HG03575 (cell line): ENCODE results near the gene PPP1R13B.

Experiments used
- ATAC-seq: cut with Tn5 transposase; IDR thresholded peaks from one replicate; pipeline ENCODE4 v1.9.1; 2021; ENCODE audit not compliant: unreplicated experiment, insufficient number of reproducible peaks, low FRiP score; ENCODE audit errors: extremely low read depth

PPP1R13B gene

DNA sequence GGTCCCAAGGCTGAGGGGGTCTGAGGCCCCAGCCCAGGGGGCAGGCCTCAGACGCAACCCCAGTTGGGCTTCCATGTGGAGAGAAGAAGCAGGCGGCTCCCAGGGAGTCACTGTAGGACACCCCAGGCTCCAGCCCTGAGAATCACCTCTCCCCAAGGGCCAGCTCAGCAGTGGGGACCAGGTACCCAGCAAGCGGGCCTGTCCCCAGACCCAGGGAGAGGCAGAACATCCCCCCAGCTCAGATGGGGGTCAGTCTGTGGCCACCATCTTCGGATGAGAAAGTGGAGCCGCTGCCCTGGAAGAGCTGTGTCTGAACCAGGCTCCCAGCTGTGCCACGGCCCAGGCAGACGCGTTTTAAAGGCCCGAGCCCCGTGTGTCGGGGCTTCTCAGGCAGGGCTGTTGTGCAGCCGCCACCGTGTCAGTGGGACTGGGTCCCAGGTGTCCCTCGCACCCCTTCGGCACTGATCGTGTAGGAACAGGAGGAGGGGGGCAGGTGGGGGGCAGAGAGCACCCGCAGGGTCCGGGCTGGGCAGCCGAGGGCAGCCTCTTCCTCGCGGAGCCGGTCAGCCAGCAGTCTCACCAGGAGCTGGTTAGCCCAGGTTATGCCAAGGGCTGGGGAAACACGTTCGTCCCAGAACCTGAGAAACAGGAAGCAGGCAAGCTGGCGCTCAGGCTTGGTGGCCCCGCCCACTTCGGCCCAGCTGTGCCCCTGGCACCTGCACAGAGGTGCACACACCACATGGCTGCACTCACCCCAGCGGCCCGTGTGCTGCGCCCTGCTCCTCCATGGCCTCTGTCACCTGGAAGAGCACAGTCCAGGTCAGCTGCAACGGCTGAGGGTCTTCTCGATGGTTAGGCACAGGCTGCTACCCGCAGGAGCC lies 148.8 kb downstream of the PPP1R13B start:
- no peak for ATAC-seq

DNA sequence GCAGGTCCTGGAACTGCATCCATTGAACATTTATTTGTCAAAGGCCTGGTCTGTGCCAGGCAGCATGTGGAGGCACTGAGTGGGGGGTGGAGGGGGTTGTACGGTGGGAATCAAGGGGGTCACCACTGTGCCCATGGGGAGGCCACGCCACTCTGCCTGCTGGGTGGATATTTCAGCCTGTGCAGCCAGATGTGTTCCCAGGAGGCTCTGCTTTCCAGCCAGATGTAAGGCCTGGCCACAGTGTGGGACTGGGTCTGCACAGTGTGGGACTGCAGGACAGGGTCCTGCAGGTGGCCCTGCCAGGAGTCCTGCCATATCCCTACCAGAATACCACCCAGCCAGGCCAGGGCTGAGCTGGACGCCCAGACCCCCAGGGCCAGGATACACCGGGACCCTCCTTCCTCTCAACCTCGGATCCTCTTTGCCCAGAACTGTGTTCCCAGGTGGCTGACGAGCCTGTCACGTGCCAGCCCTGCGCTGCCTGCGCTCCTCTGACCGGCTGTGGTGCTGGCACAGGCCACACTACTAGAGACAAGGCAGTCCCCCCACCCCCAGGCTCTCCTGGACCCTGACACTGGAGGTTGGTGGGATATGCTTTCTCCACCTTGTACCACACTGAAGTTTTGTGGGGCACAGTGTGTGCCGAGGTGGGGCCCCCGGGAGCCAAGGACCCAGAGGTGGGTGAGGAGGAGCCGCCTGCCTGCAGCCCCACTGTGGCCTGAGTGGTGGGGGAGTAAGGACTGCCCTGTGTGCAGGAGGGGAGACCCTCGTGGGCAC lies 149.6 kb downstream of the PPP1R13B start:
- no peak for ATAC-seq

DNA sequence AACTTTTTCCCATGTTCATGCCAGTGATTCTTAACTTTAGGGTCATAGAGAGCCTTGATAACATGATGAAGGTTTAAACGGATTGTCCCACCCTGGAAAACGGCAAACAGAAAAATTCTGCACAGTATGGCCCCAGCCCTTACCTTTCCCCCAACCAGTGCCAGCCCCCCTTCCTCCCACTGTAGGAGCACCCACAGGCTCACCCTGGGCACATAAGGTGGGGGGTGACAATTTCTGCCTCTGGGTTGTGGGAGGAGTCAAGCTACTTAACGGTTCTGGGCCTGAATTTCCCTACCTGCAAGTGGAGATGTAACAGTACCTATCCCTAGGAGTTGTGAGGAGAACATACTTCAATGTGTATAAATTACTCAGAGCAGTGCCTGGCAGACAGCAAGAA lies 150.2 kb downstream of the PPP1R13B start:
- no peak for ATAC-seq

DNA sequence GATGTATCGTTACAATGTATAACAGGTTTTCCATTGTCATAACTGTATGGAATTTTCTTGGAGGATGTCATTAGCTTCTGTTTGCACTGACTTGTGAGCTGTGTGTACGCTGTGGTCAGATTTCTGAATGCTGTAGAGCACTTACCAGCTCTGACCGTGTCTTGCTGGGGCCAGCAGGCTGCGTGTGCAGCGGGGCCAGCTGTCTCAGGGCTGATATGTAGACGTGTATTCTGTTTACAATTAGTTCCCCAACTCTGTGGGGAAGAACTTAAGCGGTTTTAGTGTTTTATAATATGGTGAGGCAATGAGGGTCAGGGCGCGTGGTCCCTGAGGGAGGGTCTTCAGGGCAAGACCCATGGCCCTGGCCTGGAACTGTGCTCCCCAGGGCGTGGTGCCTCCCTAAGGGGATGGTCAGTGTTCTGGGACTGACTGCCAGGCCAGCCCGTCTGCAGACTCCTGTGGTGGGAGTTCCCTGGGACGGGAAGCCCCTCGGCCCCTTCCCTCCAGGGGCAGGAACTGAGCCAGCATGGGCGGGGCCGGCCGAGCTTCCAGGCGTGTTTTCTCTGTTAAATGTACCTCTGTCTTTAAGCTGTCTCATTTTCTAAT lies 150.8 kb downstream of the PPP1R13B start:
- no peak for ATAC-seq

DNA sequence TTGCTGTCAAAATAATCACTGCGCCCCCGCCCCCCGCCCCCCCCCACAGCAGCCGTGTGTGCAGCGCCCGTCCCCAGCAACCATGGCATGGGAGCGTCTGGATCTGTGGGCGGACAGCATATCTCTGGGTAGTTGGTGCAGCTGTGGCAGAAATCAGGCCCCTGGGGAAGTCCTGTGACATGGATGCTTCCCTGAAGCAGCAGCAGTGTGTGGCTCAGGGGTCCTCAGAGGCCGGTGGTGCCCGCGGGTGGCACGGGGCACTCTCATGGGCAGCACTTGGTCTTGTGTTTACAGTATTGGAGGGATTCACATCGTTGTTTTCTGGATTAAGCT lies 151.3 kb downstream of the PPP1R13B start:
- ATAC-seq, result no peak

DNA sequence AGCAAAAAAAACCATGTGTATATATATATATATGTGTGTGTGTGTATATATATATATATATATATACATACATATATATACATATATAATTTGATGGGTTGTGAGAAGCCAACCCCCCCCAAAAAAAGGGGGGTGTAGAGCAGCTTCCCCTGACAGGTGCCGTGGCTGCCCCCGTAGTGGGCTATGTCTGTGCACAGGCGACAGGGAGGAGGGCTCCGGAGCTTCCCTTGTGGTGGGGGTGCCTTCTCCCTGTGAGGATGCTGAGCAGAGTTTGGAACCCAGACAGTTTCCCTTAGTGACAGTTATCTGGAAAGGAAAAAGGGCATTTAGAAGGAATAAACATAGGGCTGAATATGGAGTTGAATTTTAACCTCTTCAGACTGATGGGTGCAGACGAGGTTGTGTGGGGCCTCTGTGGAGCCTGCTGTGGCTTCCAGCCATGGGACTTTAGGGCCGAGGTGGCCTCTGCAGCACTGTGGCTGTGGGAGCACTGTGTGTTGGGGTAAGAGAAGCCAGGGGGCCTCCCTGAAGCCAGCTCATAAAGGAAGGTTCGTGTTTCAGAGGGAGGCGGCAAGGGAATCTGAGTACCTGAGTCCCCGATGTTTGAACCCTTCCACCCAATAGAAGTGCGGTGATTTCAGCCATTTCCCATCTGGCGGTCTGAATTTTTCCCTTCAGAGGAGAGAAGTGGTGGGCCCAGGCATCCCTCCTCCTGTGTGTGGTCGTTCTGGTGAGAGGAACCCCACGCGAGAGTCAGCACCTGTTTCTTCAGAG lies 151.9 kb downstream of the PPP1R13B start:
- no peak for ATAC-seq

DNA sequence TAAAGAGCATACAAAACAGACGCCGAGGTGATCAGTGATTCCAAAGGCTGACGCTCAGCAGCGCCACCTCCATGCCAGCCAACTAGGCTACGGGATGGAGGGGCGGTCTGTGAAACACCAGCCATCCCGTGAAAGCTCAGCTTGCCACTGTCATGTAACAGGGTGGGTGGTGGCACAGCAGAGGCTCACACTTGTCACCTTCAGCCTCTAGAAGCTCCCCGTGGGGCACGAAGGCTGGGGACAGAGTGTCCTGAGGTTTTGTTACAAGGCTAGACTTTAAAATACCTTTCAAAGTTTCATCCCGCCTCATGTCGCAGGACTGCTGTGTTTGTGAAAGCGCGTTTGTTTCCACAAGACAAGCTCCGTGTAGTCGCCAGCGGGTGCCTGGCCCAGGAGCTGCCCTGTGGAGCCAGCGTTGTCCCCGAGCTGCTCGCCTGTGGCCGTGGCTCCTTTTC lies 152.8 kb downstream of the PPP1R13B start:
- ATAC-seq, result no peak

DNA sequence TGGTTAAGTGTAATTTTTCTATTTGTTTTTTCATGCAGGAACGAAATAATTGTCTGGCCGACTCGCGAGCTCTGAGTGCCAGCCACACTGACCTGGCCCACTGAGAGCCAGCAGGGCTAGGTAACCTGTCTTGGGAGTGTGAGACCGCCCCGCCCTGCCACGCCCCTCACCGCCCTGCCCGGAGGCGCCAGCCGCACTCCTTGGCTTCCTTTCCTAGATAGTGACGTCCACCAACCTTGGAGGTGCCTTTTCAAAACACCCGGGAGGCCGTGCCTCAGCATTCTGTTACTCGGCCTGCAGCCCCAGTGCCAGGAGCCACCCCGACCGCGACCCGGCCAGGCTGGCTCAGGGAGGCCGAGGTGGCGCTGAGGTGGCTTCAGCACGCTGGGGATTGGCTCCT lies 153.9 kb downstream of the PPP1R13B start:
- no peak for ATAC-seq

DNA sequence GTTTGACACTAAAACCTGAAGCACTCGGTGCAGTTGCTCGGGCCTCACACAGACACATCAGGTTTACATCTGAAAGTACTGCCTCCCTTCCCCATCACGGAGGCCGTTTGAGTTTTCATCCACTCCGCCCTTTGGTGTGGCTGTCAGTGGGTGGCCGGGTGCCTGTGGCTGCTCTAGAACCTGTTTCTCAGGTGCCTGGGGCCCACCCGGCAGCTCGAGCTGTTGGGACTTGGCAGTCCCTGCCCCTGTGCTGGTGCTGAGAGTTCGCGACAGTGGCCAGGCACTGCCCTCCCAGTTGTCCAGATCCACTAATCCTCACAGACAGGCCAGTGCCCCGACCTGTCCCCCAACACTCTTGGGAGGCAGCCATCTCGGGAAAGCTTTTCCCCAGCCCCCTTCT lies 154.5 kb downstream of the PPP1R13B start:
- no peak for ATAC-seq

DNA sequence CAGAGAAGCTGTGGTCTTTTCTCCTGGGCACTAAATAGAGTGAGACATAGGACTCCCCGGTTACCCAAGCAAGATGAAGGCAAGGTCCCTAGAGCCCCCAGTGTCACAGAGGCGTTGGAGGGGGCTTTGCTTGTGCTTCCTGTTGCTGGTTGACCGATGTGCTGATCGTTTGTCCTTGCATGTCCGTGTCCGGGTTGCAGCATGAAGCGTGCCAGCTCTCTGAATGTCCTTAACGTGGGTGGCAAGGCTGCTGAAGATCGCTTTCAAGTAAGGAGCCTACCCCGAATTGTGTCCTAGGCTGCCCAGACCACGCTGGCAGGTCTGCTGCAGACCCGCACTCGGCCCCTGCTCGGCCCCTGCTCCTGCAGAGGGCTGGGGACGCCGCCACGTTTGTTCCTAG lies 155.2 kb downstream of the PPP1R13B start:
- peak; percentile 10 for ATAC-seq

DNA sequence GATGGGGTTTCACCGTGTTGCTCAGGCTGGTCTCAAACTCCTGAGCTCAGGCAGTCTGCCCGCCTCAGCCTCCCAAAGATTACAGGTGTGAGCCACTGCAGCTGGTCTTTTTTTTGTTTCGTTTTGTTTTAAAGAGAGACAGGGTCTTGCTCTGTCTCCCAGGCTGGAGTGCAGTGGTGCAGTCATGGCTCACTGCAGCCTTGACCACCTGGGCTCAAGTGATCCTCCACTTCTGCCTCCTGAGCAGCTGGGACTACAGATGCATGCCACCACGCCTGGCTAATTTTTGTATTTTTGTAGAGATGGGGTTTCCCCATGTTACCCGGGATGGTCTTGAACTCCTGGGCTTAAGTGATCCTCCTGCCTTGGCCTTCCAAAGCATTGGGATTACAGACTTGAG lies 155.7 kb downstream of the PPP1R13B start:
- ATAC-seq, result peak; percentile 43

DNA sequence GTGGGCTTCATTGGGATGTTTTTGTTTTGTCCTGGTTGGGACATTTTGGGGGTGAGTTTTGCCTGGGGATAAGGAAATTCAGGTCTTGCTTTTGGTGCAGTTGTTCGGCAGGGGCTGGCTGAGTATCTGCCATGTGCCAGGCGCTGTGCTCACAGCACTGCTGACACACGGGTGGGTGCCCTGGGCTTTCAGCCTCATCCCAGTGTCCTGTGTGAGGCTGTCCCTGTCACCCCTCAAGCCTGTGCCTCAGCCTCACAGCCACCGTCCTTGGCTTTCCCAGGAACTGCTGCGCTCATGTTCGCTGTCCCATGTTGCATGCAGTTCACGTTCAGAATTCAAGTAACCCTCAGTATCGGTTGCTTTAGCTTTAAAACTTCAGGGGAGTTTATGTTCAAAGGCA lies 157.0 kb downstream of the PPP1R13B start:
- no peak for ATAC-seq

DNA sequence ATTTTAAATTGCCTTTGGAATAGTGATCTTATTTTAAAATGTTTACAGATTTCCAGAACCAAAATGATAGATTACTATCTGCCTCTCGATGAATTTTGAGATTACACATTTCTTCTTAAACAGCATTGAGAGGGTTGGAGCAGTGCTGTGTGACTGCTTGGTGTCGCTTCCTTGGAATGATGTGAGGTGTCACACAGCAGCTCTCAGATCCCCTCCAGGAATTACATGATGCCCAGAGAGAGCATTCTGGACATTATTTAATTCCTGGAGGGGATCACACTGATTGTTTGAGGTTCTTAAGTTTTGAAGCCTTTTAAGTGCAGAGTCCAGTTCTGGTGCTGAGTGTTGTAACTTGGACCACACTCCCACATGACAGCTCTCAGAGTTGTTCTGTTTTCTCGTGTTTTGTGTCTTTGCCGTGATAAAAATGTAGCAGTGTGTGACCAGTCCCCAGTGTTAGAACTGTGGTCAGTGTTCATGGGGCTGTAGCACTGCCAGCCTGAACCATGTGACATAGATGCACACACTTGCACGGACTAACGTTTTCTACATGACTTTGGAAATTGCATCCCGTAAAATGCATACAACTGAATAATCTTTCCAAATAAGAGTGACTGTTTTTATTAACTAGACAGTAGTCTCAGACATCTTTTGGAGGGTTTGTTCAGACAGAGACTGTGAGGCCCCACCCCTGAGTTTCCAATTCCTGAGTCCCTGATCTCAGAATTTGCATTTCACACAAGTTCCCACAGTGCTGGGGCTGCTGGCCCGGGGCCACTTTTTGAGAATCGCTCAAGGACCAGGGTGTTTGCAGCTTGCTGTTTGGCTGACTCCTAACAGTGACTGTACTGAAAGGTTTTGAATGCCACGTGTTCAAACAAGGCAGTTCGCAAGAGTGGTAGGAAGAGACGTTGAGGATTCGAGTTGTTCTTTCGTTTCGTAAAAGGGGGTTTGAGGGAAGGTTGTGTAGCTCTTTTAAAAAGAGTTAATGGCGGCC lies 158.2 kb downstream of the PPP1R13B start:
- no peak for ATAC-seq

DNA sequence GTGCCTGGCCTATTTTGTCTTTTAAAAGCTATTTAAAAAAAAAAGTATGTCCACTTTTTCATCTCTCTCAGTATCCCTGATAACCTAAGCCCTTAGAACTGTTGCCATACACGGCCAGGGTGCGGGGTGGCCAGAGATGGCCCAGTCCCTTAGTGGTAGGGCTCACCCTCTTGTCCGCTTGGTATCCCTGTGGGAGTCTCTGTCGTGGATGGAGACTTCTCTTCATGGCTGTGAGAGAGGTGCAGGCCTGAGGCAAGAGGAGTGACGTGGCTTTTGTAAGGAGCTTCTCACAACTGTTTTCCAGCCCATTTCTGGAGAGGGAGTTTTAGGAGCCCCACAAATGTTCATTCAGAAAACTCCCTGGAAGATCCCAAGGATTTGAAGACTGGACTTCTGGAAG lies 158.9 kb downstream of the PPP1R13B start:
- no peak for ATAC-seq

DNA sequence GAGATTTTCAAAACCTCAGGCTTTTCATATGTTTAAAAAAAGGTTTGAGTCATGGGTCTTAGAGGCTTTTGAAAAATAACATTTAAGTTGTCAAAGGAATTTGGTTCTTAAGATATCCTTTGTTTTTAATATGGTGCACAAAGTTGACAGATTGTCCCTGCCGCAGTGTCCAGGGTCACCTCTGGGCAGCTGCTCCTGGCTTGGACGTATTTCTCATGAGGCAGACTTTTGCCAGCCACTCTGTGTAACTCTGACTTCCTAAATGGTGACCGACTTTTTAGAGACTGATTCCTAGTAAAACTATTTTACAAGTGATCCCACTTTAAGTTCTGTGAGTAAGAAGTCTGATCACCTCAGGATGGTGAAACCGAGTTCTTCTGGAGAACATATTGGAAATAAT lies 159.7 kb downstream of the PPP1R13B start:
- no peak for ATAC-seq

DNA sequence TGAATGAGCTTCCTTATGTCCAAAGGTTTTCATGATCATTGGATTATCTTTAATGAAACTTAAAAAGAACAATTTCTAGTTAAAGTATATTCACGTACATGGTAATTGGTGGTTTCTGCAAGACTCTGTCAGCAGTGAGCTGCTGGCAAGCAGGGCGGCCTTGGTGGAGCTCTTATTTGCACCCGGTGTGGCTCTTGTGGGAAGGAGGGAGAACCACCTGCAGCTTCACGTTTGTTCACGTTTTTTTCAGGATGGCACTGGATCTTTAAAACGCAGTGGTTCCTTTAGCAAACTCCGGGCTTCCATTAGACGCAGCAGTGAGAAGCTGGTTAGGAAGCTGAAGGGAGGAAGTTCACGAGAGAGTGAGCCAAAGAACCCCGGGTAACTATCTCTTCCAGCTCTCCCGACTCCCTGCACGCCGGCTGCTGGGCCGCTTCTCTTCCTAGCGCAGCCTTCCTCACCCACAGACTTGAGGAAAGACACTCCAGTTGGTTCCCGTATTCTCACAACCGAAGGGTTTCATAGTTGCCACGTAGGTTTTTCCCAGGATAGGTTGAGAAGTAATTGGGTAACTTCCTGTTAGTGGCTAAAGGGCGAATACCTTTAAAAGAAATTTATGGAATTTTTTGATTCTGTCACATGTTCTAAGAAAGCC lies 160.4 kb downstream of the PPP1R13B start:
- no peak for ATAC-seq

DNA sequence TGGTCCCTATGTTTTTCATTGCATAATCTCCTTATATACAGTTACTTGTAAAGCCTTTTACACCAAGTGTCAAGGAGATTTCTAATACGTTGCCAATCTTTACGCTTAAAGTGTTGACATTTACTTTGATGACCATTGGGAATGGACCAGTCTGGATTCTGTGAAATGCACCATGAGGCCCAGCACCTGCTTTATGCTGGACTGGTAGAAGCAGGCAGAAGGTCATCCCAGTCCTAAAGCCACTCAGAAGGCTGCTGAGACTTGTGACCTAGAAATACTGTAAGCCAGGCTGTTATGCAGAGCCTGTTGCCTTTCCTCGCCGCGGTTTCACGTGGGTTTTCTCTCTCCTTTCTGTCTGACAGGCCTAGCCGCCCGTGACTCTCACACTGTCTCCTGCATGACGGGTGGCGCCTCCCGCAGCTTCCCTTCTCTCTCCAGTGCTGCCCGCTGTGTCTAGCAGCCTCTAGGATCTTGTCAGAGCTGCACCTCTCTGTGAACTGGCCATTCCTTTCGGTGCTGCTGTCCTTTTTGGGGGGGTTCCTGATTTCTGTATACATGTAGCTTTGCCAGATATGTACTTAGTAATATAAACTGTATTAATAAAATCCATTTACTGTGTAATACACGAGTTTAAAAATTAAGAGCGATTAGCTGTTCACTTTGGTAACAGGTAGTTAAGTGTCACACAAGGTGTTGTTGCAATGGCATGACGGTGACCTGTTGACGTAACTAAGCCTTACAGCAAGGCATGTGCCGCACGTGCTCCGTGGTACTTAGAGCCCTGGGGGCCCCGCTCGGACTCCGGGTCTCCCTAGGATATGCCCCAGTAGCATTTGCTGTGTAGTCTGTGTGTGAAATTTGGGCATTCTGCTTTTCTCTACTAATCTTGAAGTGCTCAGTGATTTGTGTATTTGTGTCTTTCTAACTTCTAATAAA lies 161.8 kb downstream of the PPP1R13B start:
- ATAC-seq, result no peak
